Thoracic aorta (tissue), 2 donors: ENCODE measurements around the gene UBL5. TPM values are rescaled to one million over a fixed set of nuclear protein-coding genes. Genes with fewer than 3 reads are reported as not detected.
"Not testable (repeated sequence)": the region's sequence is repeated elsewhere in the genome, so short reads cannot be mapped to it uniquely, and the experiment has no call there.

ENCODE experiments used
- ATAC-seq: fragments of 150-250 bp; one replicate; pipeline ENCODE4 v1.8.0; 2017; ENCODE audit warnings: low read depth; ENCODE audit not compliant: insufficient number of reproducible peaks, low FRiP score
- DNase-seq: peaks from one replicate; pipeline ENCODE4 v3.0.0-alpha.2; 2020; ENCODE audit warnings: low spot score
- H3K27ac ChIP-seq, 2 donors: fragments of 200-600 bp; sonication (generic); 1 replicate in 1 of 2; 2 replicates in 1 of 2; pipeline ENCODE4 v1.5.1; 2016; ENCODE audit warnings: mild to moderate bottlenecking in 2 of 2, moderate library complexity in 2 of 2
- H3K27me3 ChIP-seq: fragments of 200-600 bp; sonication (generic); replicated peaks from 2 replicates; pipeline ENCODE4 v1.6.0; 2016; ENCODE audit warnings: mild to moderate bottlenecking; ENCODE audit not compliant: insufficient read depth
- H3K36me3 ChIP-seq: fragments of 200-600 bp; sonication (generic); one replicate; pipeline ENCODE4 v1.5.1; 2016
- H3K4me1 ChIP-seq, 2 donors: fragments of 200-600 bp; sonication (generic); 1 replicate in 1 of 2; 2 replicates in 1 of 2; pipeline versions ENCODE4 v1.5.1 to v1.6.0; 2016; ENCODE audit warnings: low read depth in 2 of 2, mild to moderate bottlenecking in 1 of 2; ENCODE audit not compliant: control insufficient read depth in 1 of 2
- H3K4me3 ChIP-seq: fragments of 200-600 bp; sonication (generic); 2 replicates; pipeline ENCODE4 v1.5.1; 2016; ENCODE audit warnings: mild to moderate bottlenecking
- H3K9me3 ChIP-seq: fragments of 200-600 bp; sonication (generic); 2 replicates; pipeline ENCODE4 v1.5.1; 2016
- CTCF ChIP-seq: fragments of 200-600 bp; sonication (generic); IDR thresholded peaks from one replicate; pipeline ENCODE4 v1.5.1; 2019; ENCODE audit warnings: antibody characterized with exemption
- total RNA-seq, 2 donors: library from RNA; depleted of rRNA; stranded (reverse); fragments of >200 nt; gene quantifications; one replicate each; pipeline versions ENCODE4 v1.1.0 to v1.2.3, GENCODE V29; 2016

UBL5 gene
- total RNA-seq, 2 donors from 2014 or later: 210 to 414 TPM

- Histone ChIP-seq H3K4me3 (no peak overlapping the region), H3K4me1 (peaks cover 10 to 16% of the 10 kb centered on the region in 2 donors), H3K27ac (no peak overlapping the region), H3K36me3 (peaks cover 36% of the 10 kb centered on the region), H3K9me3 (no peaks in the 10 kb centered on the region), H3K27me3 (no peaks in the 10 kb centered on the region)
- ATAC-seq (no peak), DNase-seq (no peak)
- no peak for TF ChIP-seq CTCF
Observed at GRCh38 chr19:9839415-9839814, 11.7 kb downstream of the UBL5 start.

- no peak for TF ChIP-seq CTCF
- H3K9me3 ChIP-seq: no peaks in the 10 kb centered on the region
- H3K27me3 ChIP-seq: no peaks in the 10 kb centered on the region
- DNase-seq (no peak), ATAC-seq (no peak)
- H3K4me1 ChIP-seq: no peaks in the 10 kb centered on the region
- no peak overlapping the region for H3K4me3 ChIP-seq
- peaks cover 42% of the 10 kb centered on the region for H3K36me3 ChIP-seq
- H3K27ac ChIP-seq: no peak overlapping the region
Observed at GRCh38 chr19:9842834-9843625, 15.3 kb downstream of the UBL5 start.

GRCh38 chr19:9843626-9844273 lies 16.0 kb downstream of the UBL5 start:
- H3K9me3 ChIP-seq, H3K27me3 ChIP-seq, H3K4me3 ChIP-seq, DNase-seq, H3K27ac ChIP-seq, ATAC-seq, H3K4me1 ChIP-seq: not testable (repeated sequence)
- H3K36me3 ChIP-seq: peaks cover 49% of the 10 kb centered on the region

GRCh38 chr19:9847087-9847671 lies 19.5 kb downstream of the UBL5 start:
- Histone ChIP-seq H3K27ac (no peak overlapping the region), H3K36me3 (peaks cover 39% of the 10 kb centered on the region), H3K9me3 (no peaks in the 10 kb centered on the region), H3K4me3 (no peak overlapping the region), H3K27me3 (no peaks in the 10 kb centered on the region), H3K4me1 (no peaks in the 10 kb centered on the region)
- DNase-seq (peak; percentile 41), ATAC-seq (peak; percentile 86)
- peak; percentile 42 for TF ChIP-seq CTCF

- H3K36me3 ChIP-seq: peaks cover 32% of the 10 kb centered on the region
- TF ChIP-seq CTCF: no peak
- no peak for DNase-seq
- no peaks in the 10 kb centered on the region for H3K9me3 ChIP-seq
- no peak overlapping the region for H3K27ac ChIP-seq
- no peak for ATAC-seq
- H3K4me1 ChIP-seq: no peaks in the 10 kb centered on the region
- no peak overlapping the region for H3K4me3 ChIP-seq
- no peaks in the 10 kb centered on the region for H3K27me3 ChIP-seq
Observed at GRCh38 chr19:9848060-9848459, 20.3 kb downstream of the UBL5 start.
